Chondrocyte (in vitro differentiated cells): ENCODE data around the gene BICC1. TPM values are rescaled to one million over a fixed set of nuclear protein-coding genes. Genes with fewer than 3 reads are reported as not detected.
A peak's percentile ranks its signal among the peaks of the same experiment; 100 is the strongest.

ENCODE experiments used
- DNase-seq: peaks from one replicate; pipeline ENCODE4 v3.0.0; 2021; ENCODE audit warnings: mixed read lengths, low spot score
- H3K27ac Mint-ChIP-seq: one replicate; pipeline ENCODE4 v1.8.0; 2021; ENCODE audit warnings: mild to moderate bottlenecking, moderate library complexity, mixed read lengths; ENCODE audit not compliant: unreplicated experiment
- H3K27me3 Mint-ChIP-seq: 2 replicates; pipeline ENCODE4 v1.8.0; 2021; ENCODE audit warnings: low read depth, mixed read lengths
- H3K36me3 Mint-ChIP-seq: 2 replicates; pipeline ENCODE4 v1.8.0; 2021; ENCODE audit warnings: low read depth, mixed read lengths
- H3K4me1 Mint-ChIP-seq: 2 replicates; pipeline ENCODE4 v1.8.0; 2021; ENCODE audit warnings: low read depth, mild to moderate bottlenecking, mixed read lengths
- H3K4me3 Mint-ChIP-seq: one replicate; pipeline ENCODE4 v1.8.0; 2021; ENCODE audit warnings: mild to moderate bottlenecking, moderate library complexity, mixed read lengths; ENCODE audit not compliant: unreplicated experiment
- H3K9me3 Mint-ChIP-seq: 2 replicates; pipeline ENCODE4 v1.8.0; 2021; ENCODE audit warnings: low read depth, mixed read lengths
- CTCF ChIP-seq: fragments of 200-600 bp; sonication (generic); IDR thresholded peaks from 2 replicates; pipeline ENCODE4 v1.5.0; 2021; ENCODE audit warnings: antibody characterized with exemption, mild to moderate bottlenecking, moderate library complexity
- total RNA-seq: library from RNA; stranded (reverse); gene quantifications from 3 replicates; pipeline ENCODE4 v1.2.1, GENCODE V29; 2021

The BICC1 gene
- total RNA-seq, 1 donor from 2014 or later = 32.4 TPM

- Mint-ChIP-seq H3K36me3 (peaks cover 10% of the 10 kb centered on the region), H3K27me3 (no peaks in the 10 kb centered on the region), H3K4me3 (no peak overlapping the region), H3K9me3 (no peaks in the 10 kb centered on the region), H3K4me1 (peaks cover 25% of the 10 kb centered on the region), H3K27ac (peak overlapping the region; percentile 55)
- no peak for DNase-seq
- TF ChIP-seq CTCF = no peak
Measured at GRCh38 chr10:58625070-58625469, 112.4 kb downstream of the BICC1 start.

- H3K9me3 Mint-ChIP-seq = no peaks in the 10 kb centered on the region
- TF ChIP-seq CTCF = no peak
- peaks cover 8% of the 10 kb centered on the region for H3K36me3 Mint-ChIP-seq
- no peaks in the 10 kb centered on the region for H3K27me3 Mint-ChIP-seq
- DNase-seq = no peak
- H3K27ac Mint-ChIP-seq = no peak overlapping the region
- no peak overlapping the region for H3K4me3 Mint-ChIP-seq
- H3K4me1 Mint-ChIP-seq = peaks cover 23% of the 10 kb centered on the region
Measured at GRCh38 chr10:58627392-58627791, 114.7 kb downstream of the BICC1 start.

DNA sequence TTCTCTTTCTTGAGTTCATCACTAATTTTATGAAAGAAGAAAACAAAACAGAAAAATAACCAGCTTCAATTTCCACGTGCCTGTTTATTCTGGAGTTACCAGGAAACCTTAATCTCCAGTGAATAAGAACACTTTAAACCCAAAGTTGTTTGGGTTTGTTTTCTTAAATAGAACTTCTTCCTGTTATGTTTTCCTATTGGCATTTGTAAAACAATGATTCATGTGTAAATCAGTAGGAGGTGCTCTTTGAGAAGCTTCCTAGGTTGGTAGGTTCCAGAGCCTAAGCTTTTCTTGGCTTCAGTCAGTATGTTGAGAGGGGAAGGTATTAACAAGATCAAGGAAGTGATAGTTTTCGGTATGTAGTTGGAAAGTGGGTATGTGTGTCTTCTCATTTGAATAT is 119.0 kb downstream of the BICC1 start:
- peak; percentile 25 for TF ChIP-seq CTCF
- Mint-ChIP-seq H3K4me1 (peaks cover 17% of the 10 kb centered on the region), H3K27ac (no peak overlapping the region), H3K27me3 (no peaks in the 10 kb centered on the region), H3K36me3 (peaks cover 7% of the 10 kb centered on the region), H3K4me3 (no peak overlapping the region), H3K9me3 (no peaks in the 10 kb centered on the region)
- DNase-seq = no peak

GRCh38 chr10:58632216-58632615 is 119.5 kb downstream of the BICC1 start:
- no peak for TF ChIP-seq CTCF
- H3K9me3 Mint-ChIP-seq = no peaks in the 10 kb centered on the region
- H3K4me1 Mint-ChIP-seq = peaks cover 22% of the 10 kb centered on the region
- H3K4me3 Mint-ChIP-seq = no peak overlapping the region
- H3K27me3 Mint-ChIP-seq = no peaks in the 10 kb centered on the region
- H3K27ac Mint-ChIP-seq = no peak overlapping the region
- DNase-seq = no peak
- peaks cover 7% of the 10 kb centered on the region for H3K36me3 Mint-ChIP-seq

GRCh38 chr10:58637352-58637751 is 124.7 kb downstream of the BICC1 start:
- DNase-seq = no peak
- H3K27ac Mint-ChIP-seq = peak overlapping the region; percentile 82

More at GRCh38 chr10:58637352-58637751, 124.7 kb downstream of the BICC1 start:
- Mint-ChIP-seq H3K9me3 (no peaks in the 10 kb centered on the region), H3K27me3 (no peaks in the 10 kb centered on the region), H3K4me3 (peak overlapping the region; percentile 26), H3K4me1 (peaks cover 55% of the 10 kb centered on the region), H3K36me3 (peaks cover 4% of the 10 kb centered on the region)
- TF ChIP-seq CTCF = no peak
